SU-DHL-6 (cell line): ENCODE measurements around the gene CSRNP2.

ENCODE experiments used
- H2AFZ ChIP-seq: fragments of 200-600 bp; sonication (generic); 2 replicates; pipeline ENCODE4 v1.6.1; 2014; ENCODE audit warnings: low read depth, mild to moderate bottlenecking, moderate library complexity, mixed read lengths, antibody characterized with exemption, low read length; ENCODE audit not compliant: severe bottlenecking
- H3F3A ChIP-seq: fragments of 200-600 bp; shearing (Covaris generic); 2 replicates; pipeline ENCODE4 v1.6.0; 2016; ENCODE audit warnings: antibody characterized with exemption, mild to moderate bottlenecking; ENCODE audit not compliant: insufficient read depth
- H3K27ac ChIP-seq: fragments of 200-600 bp; sonication (generic); 2 replicates; pipeline ENCODE4 v1.5.1; 2016; ENCODE audit warnings: low read depth, mild to moderate bottlenecking, low read length, moderate library complexity, mixed read lengths
- H3K27me3 ChIP-seq: fragments of 200-600 bp; sonication (generic), shearing (Covaris generic); 2 replicates; pipeline ENCODE4 v1.6.0; 2014; ENCODE audit warnings: mild to moderate bottlenecking, low read length
- H3K36me3 ChIP-seq: fragments of 200-600 bp; sonication (generic); 2 replicates; pipeline ENCODE4 v1.6.1; 2014; ENCODE audit warnings: mild to moderate bottlenecking, low read length, mixed read lengths
- H3K4me2 ChIP-seq: fragments of 300-600, 200-600 bp; shearing (Covaris generic), sonication (generic); 2 replicates; pipeline ENCODE4 v1.6.0; 2014; ENCODE audit warnings: low read length, low read depth, mild to moderate bottlenecking; ENCODE audit not compliant: poor library complexity, severe bottlenecking
- H3K4me3 ChIP-seq: fragments of 200-600 bp; sonication (generic); 2 replicates; pipeline ENCODE4 v1.5.1; 2014; ENCODE audit warnings: antibody characterized with exemption, low read length, mild to moderate bottlenecking, mixed read lengths; ENCODE audit not compliant: insufficient read depth, poor library complexity, severe bottlenecking
- H3K79me2 ChIP-seq: fragments of 200-600 bp; sonication (generic); 2 replicates; pipeline ENCODE4 v1.6.1; 2014; ENCODE audit warnings: mild to moderate bottlenecking, low read length, moderate library complexity; ENCODE audit not compliant: insufficient read depth
- H3K9ac ChIP-seq: fragments of 200-600 bp; sonication (generic); 2 replicates; pipeline ENCODE4 v1.7.0; 2014; ENCODE audit warnings: mild to moderate bottlenecking, low read length
- H3K9me2 ChIP-seq: fragments of 200-600 bp; sonication (generic); replicated peaks from 2 replicates; pipeline ENCODE4 v1.6.1; 2014; ENCODE audit warnings: low read length; ENCODE audit not compliant: insufficient read depth
- H3K9me3 ChIP-seq: fragments of 200-600 bp; sonication (generic); 2 replicates; pipeline ENCODE4 v1.6.1; 2014; ENCODE audit warnings: low read length, mixed read lengths; ENCODE audit not compliant: insufficient read depth
- H4K20me1 ChIP-seq: fragments of 200-600 bp; sonication (generic); 2 replicates; pipeline ENCODE4 v1.6.1; 2014; ENCODE audit warnings: low read depth, mild to moderate bottlenecking, antibody characterized with exemption, low read length, moderate library complexity, mixed read lengths
- CTCF ChIP-seq: fragments of 200-600 bp; sonication (generic); IDR thresholded peaks from one replicate; pipeline ENCODE4 v1.5.1; 2017; ENCODE audit warnings: antibody characterized with exemption, mild to moderate bottlenecking, low read length, moderate library complexity; ENCODE audit not compliant: insufficient read depth, poor library complexity, severe bottlenecking
- EZH2phosphoT487 ChIP-seq: fragments of 200-600 bp; sonication (generic), shearing (Covaris generic); conservative IDR thresholded peaks from 2 replicates; pipeline ENCODE4 v1.6.1; 2018; ENCODE audit warnings: mild to moderate bottlenecking, antibody characterized with exemption, low read length, moderate library complexity, mixed read lengths

Gene CSRNP2

DNA sequence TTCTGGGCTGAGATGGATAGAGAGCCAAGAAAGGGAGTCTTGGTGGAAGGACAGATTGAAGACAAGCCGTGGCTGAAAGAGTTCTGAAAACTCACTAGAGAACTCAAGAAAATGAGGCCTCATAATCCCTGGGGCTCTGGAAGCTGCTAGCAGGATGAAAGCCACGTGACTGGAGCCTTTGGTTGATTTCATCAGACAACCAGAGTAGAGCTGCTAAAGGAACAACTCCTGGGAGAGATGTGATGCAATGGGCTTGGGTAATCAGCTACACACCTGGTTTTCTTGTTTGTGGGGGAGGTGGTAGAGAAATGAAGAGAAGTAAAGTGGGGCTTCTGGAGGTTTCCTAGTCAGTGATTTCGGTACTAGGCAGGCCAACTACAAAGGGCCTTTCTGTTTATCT is 13.4 kb downstream of the CSRNP2 start:
- no peak overlapping the region for H3K4me2 ChIP-seq
- H3K9me3 ChIP-seq, result no peaks in the 10 kb centered on the region
- TF ChIP-seq EZH2phosphoT487 (no peak), CTCF (no peak)
- H3K9me2 ChIP-seq, result no peaks in the 10 kb centered on the region
- no peak overlapping the region for H3K9ac ChIP-seq
- H2AFZ ChIP-seq, result no peak overlapping the region
- no peaks in the 10 kb centered on the region for H3K79me2 ChIP-seq
- no peak overlapping the region for H3K27ac ChIP-seq
- H3K4me3 ChIP-seq, result no peak overlapping the region
- H3K36me3 ChIP-seq, result no peaks in the 10 kb centered on the region
- H3K27me3 ChIP-seq, result no peaks in the 10 kb centered on the region
- H3F3A ChIP-seq, result no peaks in the 10 kb centered on the region
- no peaks in the 10 kb centered on the region for H4K20me1 ChIP-seq

- TF ChIP-seq CTCF (no peak), EZH2phosphoT487 (no peak)
- Histone ChIP-seq H3K27ac (no peak overlapping the region), H3K4me2 (no peak overlapping the region), H3K9me2 (no peaks in the 10 kb centered on the region), H3K9ac (no peak overlapping the region), H3K36me3 (no peaks in the 10 kb centered on the region), H4K20me1 (no peaks in the 10 kb centered on the region), H3F3A (no peaks in the 10 kb centered on the region), H3K4me3 (no peak overlapping the region), H3K9me3 (no peaks in the 10 kb centered on the region), H3K27me3 (no peaks in the 10 kb centered on the region), H3K79me2 (no peaks in the 10 kb centered on the region), H2AFZ (no peak overlapping the region)
Measured at GRCh38 chr12:51067771-51068170, 15.6 kb downstream of the CSRNP2 start.

- H3K27ac ChIP-seq, result no peak overlapping the region
- H3K79me2 ChIP-seq, result no peaks in the 10 kb centered on the region
- H3K9me2 ChIP-seq, result no peaks in the 10 kb centered on the region
- H3K9me3 ChIP-seq, result no peaks in the 10 kb centered on the region
- no peak overlapping the region for H2AFZ ChIP-seq
- H3K4me2 ChIP-seq, result no peak overlapping the region
- H3F3A ChIP-seq, result 0 out of 2 replicates have a peak, but pooled peaks cover 5% of the 10 kb centered on the region
- no peaks in the 10 kb centered on the region for H3K27me3 ChIP-seq
- H3K36me3 ChIP-seq, result no peaks in the 10 kb centered on the region
- no peak overlapping the region for H3K9ac ChIP-seq
- no peaks in the 10 kb centered on the region for H4K20me1 ChIP-seq
- H3K4me3 ChIP-seq, result no peak overlapping the region
- TF ChIP-seq CTCF, result no peak
Measured at GRCh38 chr12:51067229-51067628, 16.2 kb downstream of the CSRNP2 start.

DNA sequence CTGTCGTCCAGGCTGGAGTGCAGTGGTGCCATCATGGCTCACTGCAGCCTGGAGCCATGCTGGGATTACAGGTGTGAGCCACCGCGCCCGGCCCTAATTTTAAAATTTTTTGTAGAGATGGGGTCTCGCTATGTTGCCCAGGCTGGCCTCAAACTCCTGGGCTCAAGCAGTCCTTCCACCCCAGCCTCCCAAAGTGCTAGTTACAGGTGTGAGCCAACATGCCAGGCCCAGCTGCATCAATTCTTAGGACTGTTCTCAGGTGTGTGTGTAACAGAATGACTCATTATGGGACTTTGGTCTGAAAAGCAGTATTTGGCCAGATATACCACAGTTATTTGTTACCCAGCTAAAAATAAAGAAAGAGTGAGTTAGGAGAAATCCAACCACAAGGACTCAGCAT is 17.9 kb downstream of the CSRNP2 start:
- TF ChIP-seq CTCF (no peak), EZH2phosphoT487 (no peak)
- no peaks in the 10 kb centered on the region for H3K27me3 ChIP-seq
- H3K9me3 ChIP-seq, result no peaks in the 10 kb centered on the region
- H3K4me2 ChIP-seq, result no peak overlapping the region
- H3K4me3 ChIP-seq, result no peak overlapping the region
- no peaks in the 10 kb centered on the region for H3K79me2 ChIP-seq
- no peak overlapping the region for H3K9ac ChIP-seq
- no peak overlapping the region for H2AFZ ChIP-seq
- no peaks in the 10 kb centered on the region for H3K9me2 ChIP-seq
- no peaks in the 10 kb centered on the region for H4K20me1 ChIP-seq
- H3K27ac ChIP-seq, result no peak overlapping the region
- H3K36me3 ChIP-seq, result no peaks in the 10 kb centered on the region
- 0 out of 2 replicates have a peak, but pooled peaks cover 5% of the 10 kb centered on the region for H3F3A ChIP-seq
